ENCODE data around the gene AMIGO3.

The AMIGO3 gene

DNA sequence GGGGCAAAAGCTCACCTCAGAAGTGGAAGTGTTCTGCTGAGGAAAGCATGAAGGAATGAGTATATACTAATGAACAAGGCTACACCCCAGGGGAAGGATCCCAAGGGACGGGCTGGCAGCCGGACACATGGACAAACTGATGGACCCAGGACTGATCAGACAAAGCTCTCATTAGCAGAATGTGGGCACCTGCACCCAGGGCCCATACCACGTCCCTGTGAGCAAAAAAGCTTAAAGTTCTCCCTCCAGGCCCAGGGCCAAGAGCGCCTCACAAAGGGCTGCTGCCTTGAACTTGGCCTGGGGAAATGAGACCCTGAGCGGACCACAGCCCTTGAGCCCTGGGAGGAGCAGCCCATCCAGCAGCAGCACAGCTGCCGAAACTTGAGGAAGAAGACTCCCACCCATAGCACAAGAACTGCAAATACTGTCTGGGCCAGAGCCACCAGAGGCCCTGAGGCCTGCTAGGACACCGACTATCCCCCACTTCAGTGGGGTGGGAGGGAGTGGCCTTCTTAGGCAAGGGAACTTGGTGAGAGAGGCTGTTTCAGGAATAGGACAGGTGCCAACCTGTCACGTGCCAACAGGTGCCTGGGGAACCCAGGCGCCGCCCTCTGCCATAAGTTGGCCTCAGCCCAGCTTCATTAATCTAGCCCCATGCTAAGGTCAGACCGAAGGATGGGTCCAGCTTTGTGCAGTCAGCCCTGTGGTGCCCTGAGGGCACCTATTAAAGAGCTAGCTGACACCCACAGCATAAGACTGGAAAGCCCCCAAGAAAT is 6.6 kb upstream of the AMIGO3 start:
- DNase-seq (ENCODE audit: extremely low read depth in 1 of 2, low read depth in 1 of 2): no peak

DNA sequence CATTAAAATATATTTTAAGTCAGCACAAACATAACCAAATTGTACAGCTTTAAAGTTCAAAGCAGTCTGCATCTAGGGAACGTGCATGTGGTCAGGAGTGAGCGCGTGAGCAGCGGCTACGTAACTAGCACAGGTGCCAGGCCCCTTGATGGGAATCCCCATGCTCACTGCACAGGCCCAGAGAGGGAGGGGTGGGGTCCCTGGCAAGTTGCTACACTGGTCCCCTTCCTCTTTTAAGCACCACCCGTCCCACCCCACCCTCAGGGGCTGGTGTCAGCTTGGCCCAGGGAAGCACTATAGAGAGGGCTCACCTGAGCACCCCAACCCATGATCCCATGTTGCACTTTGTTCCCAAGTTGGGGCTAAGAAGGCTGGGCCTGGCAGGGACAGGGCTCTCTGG is 5.1 kb upstream of the AMIGO3 start:
- no peak for DNase-seq (ENCODE audit: extremely low read depth in 1 of 2, low read depth in 1 of 2)

DNA sequence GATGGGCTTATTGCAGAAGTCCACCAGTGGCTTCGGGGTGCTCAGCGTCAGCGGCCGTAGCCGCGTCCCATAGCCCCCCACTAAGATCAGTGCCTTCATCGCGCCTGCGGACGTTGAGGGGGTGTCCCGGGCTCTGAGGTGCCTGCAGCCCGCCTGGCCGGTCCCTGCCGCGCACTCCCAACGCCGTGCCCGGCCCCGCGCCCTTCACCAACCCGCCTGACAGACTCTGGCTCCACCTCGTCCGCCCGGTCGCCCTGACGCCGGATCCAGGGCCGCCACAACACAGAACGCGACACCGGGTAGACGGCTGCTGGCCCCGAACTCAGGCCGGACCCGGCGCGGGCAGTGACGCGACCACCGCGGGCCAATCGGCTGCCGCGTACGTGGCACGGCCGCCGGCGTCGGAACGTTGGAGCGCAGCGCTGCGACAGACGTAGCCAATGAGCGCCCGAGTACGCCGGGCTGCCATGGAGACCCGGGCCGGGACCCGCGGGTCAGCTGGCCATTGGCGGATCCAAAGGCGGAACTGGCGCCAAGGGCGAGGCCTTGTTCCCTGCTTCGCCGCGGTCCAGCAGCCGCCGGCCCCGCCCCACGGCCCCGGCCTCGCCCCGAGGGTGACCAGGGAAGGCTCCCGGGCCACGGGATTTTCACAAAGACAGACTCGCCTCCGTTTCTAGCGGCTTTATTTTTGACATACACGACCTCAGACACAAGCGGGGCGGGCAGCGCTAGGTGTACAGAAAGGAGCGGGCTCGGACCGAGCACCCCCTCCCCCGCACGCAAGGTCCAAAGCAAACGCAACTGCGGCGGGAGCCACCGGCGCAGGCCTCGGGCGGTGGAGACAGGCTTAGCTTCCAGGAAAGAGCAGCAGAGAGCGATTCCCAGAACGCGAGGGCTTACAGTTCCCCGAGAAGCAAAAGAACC is 4.4 kb upstream of the AMIGO3 start, which contains the start of gene GMPPB:
TSS of gene GMPPB (minus strand) at position 324 of the 924 bp plus-strand sequence. CDS start at position 99, 225 bp downstream.
- DNase-seq (ENCODE audit: extremely low read depth in 1 of 2, low read depth in 1 of 2): peak; percentile 94

DNA sequence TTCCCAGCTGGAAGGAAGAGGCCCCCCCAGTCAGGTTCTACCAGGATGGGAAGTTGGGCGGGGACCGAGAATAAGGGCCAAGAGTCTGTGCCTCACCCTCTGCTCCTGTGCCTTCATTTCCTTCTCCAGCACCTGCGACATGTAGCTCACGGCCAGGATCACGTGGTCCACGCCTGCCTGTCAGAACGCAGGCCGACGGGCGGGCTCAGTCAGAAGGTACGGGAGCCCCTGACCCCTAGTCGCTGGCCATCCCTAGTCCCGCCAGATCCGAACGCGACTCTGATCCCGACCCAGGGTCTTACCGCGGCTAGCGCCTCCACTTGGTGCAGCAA is 3.8 kb upstream of the AMIGO3 start:
- peak; percentile 37 to 55 for DNase-seq (ENCODE audit: extremely low read depth in 1 of 2, low read depth in 1 of 2)

DNA sequence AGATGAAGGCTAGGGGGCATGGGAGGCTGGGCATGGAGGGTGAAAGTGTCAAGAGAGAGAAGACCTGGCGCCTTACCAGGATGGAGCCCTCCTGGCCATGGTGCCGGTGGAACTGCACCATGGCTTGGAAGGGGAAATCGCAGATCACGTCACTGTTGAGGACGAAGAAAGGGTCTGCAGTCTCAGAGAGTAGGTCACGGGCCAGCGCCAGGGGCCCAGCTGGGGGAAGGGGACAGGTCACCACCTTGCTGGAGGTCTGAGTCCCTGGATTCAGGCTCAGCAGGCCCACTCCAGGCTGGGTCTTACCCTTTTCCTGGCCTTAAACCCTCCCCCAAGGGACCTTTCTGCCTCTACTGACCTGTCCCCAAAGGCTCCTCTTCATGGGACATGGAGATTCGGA is 3.4 kb upstream of the AMIGO3 start:
- DNase-seq (ENCODE audit: extremely low read depth in 1 of 2, low read depth in 1 of 2): no peak

DNA sequence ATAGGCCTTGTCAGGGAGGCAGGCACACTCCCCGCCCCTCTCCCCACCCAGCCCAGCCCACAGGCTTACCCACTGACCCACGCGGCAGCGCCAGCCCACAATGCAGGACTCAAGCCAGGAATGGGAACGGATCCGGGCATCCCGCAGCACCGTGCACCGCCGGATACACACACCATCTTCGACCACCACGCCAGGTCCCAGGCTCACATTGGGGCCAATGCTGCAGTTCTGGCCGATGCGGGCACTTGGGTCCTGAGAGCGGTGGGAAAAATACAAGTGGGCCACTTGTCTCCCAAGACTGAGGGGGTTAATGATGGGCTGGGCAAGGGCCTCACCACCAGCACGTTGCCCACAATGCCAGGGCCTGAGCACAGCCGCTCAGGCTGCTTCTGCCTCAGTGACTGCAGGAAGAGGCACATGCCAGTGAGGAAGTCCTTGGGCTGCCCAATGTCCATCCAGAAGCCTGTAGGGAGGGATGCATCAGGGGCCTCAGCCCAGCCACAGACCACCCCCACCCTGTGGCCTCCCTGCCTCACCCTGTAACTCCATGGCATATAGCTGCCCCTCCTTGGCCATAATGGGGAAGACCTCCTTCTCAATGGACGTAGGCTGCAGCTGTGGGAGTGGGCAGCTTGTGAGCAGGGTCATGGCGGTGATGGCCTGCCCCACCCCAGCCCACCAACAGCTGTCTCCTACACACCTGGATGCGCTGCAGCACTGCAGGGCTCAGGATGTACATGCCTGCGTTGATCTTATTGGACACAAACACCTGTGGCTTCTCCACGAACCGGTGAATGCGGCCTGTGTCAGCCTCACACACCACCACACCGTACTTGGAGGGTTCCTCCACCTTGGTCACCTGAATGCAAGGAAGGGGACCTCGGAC is 2.7 kb upstream of the AMIGO3 start:
- DNase-seq (ENCODE audit: extremely low read depth in 1 of 2, low read depth in 1 of 2): no peak

DNA sequence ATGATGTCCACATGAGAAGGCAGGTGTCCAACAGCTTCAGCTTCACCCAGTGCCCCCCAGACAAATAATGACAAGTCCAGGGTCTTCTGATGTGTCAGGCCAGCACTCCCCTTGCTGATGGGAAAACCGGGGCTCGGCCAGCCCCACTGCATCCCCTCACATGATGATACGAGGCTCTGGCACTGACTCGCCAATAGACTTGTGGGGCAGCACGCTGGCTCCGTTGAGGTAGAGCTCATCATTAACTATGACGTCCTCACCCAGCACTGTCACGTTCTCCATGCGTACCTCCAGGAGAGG is 2.1 kb upstream of the AMIGO3 start:
- no peak for DNase-seq (ENCODE audit: extremely low read depth in 1 of 2, low read depth in 1 of 2)

DNA sequence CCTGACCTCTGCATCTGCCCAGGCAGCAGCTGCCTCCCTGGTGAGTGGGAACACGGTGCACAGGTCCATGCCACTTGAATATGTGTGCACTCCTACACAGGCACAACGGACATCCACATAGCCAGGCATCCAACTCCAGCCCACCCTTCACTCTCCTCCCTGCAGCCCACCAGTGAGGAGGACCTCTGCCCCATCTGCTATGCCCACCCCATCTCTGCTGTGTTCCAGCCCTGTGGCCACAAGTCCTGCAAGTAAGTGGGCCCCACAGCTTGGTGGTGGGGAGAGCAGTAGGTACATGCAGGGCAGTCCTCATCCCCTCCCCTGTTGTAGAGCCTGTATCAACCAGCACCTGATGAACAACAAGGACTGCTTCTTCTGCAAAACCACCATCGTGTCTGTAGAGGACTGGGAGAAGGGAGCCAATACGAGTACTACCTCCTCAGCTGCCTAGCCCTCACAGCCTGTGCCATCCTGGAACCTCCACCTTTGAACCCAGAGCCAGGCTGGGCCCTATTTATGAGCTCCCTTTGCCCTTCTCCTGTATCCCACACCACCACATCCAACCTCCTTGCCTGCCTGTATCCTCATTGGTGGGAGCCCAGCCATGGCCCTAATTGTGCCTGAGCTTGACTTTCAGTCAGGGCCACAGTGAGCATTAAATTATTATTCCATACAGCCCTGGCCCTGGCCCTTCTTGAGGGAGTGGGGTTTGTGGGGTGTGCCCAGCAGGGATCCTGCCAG is 1.5 kb upstream of the AMIGO3 start:
- no peak for DNase-seq (ENCODE audit: extremely low read depth in 1 of 2, low read depth in 1 of 2)

DNA sequence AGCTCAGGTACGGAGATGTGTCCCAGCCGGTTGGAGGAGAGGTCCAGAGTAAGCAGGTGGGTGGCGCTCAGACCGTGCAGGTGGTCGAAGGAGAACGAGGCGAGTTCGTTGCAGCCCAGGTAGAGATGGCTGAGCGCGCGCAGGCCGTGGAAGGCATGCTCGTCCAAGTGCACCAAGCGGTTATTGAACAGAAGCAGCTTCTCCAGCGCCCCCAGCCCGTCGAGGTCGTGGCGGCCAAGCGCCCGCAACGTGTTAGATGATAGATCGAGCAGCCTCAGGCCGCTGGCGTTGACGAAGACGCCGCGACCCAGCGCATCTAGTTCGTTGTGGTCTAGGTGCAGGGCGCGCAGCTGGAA is 648 bp downstream of the AMIGO3 start:
- no peak for DNase-seq (ENCODE audit: extremely low read depth in 1 of 2, low read depth in 1 of 2)

DNA sequence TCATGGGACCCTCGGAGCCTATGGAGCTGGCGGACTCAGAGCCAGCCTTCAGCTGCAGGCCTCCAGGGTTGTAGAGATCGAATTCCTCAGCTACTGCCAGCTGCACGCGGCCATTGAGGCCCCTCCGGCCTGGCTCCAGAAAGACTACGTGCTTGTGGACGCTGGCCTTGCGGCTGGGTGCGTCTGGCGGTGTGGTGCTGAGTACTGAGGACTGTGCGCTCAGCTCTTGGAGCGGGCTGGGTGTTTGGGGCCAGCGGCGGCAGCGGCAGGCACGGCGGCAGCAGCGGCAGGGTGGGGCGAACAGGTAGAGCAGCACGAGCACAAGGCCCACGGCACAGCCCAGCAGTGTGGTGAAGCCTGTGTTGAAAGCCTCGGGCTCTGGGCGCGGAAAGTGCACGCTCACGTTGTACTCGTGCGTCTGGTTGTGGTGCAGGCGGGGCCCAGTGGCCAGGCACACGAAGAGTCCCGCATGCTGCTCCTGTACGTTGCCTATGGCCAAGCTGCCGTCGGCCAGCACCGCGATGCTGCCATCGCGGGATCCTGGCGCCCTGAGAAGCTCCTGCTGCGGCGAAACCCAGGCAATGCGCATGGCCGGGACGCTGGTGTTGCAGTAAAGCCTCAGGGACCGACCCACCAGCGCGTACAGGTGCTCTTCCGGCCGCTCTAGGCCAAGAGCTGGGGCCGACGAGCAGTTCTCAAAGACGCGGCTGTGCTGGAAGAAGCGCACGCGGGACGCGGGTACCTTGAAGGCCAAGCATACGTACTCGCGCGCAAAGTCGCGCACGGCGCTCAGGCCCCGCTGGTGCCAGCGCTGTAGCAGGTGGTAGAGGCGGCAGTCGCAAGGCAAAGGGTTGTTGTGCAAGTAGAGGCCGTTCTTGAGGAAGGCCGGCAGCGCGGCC is 1.3 kb downstream of the AMIGO3 start:
- no peak for DNase-seq (ENCODE audit: extremely low read depth in 1 of 2, low read depth in 1 of 2)

DNA sequence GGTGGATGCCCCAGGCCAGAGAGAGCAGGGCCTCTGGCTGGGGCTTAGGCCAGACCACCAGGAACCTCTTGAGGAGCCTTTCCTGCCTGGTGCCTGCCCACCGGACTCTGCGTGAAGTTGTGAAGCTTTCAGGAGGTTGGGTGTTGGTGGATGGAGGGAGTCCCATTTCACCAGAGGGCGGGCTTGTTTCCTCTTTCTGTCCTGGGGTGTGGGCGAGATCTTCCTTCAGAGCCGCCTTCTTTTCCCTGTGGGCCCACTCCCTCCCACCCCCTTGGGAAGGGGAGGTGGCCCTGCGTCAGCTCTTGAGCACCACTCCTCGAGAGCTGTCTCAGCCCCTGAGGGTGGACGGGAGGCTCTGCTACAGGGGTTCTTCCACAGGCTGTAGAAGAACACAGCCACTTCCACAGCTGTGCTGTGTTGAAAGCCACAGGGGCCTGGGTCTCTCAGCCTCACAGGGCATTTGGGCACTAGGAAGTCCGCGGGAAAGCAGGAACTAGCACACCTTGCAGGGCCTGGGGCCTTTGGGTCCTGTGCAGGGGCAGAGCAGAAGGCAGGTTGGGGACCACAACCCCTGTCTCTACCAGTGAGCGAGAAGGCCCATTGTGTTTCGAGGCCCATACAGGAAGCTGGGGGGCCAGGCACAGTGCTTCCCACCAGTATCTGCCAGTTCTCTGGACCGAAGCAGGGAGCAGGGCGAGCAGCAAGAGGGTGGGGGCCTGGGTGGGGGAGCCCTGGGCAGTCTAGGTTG is 2.1 kb downstream of the AMIGO3 start:
- no peak for DNase-seq (ENCODE audit: extremely low read depth in 1 of 2, low read depth in 1 of 2)

DNA sequence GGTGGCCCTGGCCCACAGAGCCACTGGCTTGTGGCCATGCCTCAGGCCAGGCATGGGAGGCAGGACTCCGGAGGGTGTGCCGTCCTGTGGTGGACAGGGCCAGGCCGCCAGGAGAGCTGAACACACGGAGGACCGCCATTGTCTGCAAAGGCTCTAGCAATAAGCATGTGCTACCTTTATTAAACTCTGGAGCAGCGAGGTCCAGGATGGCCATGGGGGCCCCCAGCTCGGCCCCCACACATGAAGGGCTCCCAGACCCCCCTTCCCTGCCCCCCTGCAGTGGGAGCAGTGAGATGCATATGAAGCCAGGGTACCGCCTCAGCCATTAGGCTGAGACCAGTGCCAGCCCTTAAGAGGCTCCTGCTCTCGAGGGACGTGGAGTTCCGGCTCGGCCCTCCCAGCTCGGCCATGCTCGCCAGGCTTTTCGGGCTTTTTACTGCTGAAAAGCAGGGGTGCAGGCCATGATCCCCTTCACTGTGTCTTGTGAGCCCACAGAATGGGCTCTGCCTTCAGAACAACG is 2.7 kb downstream of the AMIGO3 start:
- DNase-seq (ENCODE audit: extremely low read depth in 1 of 2, low read depth in 1 of 2): no peak

DNA sequence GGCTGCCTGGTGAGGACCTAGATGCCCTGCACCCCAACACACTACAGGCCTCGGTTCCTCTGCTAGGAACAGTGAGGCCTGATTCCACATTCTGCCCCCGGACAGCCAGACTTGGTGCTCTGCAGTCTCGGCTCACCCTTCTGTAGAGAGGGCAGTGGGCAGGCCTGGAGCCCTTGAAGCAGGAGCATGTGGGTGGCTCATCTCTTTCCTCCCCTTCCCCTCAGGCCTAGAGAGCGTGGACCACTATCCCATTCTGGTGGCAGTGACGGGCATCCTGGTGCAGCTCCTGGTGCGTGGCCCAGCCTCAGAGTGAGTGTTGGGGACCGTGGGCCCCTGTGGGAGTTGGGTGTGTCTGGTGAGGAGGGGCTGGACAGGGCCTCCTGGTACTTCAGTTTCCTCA is 3.3 kb downstream of the AMIGO3 start:
- no peak for DNase-seq (ENCODE audit: extremely low read depth in 1 of 2, low read depth in 1 of 2)

DNA sequence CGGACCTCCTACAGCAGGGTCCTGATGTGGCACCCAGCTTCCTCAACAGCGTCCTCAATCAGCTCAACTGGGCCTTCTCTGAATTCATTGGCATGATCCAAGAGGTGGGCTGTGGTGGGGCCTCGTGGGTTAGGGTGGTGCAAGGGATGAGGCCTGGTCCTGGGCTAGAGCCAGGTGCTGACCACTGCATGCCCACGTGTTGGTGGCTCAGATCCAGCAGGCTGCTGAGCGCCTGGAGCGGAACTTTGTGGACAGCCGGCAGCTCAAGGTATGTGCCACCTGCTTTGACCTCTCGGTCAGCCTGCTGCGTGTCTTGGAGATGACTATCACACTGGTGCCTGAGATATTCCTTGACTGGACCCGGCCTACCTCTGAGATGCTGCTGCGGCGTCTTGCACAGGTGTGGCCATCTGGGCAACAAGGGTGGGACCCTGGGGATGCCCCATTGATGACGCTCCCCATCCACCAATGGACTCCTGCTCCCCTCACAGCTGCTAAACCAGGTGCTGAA is 3.8 kb downstream of the AMIGO3 start:
- DNase-seq (ENCODE audit: extremely low read depth in 1 of 2, low read depth in 1 of 2): no peak

DNA sequence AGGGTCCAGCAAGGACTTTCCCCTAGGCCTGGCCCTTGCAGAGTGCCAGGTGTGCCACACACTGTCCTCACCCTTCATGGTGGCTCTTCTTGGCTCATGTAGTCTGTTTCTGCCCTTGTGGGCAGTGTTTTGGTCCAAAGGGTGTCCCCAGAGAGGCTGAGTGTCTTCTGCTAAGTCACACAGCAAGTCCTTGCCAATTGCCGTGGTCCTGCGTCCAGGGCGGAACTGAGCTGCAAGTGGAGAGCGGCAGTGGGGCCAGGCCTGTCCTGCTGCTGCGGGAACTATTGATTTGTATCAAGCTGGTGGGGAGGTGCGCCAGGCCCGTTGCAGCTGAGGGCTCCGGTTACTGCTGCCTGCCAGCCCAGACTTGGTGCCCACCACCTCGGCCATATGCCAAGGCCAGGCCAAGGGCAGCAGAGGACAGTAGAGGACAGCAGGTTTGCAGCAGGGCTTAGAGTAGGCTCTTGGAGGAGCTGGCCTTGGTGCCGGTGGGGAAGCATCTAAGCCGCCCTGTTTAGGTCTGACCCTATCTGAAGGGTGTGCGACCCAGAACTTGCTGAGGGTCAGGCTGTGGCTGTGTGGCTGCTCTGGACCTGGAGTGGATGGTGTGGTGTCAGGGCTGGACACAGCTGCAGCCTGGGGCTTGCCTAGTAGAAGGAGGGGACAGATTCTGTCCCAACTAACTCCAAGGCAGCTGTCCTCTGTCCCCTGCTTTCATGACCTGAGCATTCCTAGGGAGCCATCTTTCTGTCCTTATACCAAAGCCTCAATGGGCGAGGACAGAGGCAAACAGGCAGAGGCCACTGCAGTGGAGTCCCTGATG is 4.5 kb downstream of the AMIGO3 start:
- DNase-seq (ENCODE audit: extremely low read depth in 1 of 2, low read depth in 1 of 2): no peak

DNA sequence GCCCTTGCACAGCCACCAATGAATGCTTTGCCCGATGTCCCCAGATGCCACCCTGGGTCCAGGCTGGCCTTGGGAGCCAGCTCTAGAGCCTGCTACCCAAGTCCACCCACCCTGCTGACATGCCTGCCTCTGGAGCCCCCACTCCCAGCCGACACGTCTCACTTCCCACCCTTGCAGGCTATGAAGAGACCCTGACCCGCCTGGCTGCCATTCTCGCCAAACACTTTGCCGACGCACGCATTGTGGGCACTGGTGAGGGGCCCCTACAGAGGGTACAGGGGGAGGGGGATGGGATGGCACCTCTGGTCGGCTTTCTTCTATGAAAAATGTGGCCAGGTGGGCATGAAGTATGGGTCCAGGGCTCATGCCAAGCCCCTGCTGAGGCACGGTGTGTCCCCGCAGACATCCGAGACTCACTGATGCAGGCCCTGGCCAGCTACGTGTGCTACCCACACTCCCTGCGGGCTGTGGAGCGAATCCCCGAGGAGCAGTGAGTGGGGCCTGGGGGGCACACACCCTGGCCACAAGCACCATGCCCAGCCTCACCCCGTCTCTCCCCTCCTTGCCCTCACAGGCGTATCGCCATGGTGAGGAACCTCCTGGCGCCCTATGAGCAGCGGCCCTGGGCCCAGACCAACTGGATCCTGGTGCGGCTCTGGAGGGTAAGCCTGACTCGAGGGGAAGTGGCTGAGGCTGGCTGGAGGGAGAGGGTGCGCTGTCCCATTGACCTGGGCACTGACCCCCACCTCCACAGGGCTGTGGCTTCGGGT is 6.0 kb downstream of the AMIGO3 start:
- no peak for DNase-seq (ENCODE audit: extremely low read depth in 1 of 2, low read depth in 1 of 2)

All from stimulated activated CD8-positive, alpha-beta memory T cell treated with anti-CD3 and anti-CD28 coated beads, Interleukin-7, amount 100 ng/mL, for 48 hours (primary cell).